WTC11 (cell line): ENCODE data around the gene DYRK3. TPM values are rescaled to one million over a fixed set of nuclear protein-coding genes. Genes with fewer than 3 reads are reported as not detected.

Source experiments
- ATAC-seq: fragments of 200-7000 bp; cut with Tn5 transposase; 2 replicates; pipeline ENCODE4 v1.10.0; 2021; ENCODE audit warnings: mild to moderate bottlenecking, moderate library complexity
- CTCF ChIA-PET: fragments of 300-600 bp; sonication (Branson Sonifier 250); formaldehyde crosslinking; loops from one replicate; lab custom pipeline; 2021; ENCODE audit warnings: antibody characterized with exemption; lab: Charles Lee
- POLR2A ChIA-PET: fragments of 350-600 bp; sonication (Branson Sonifier 250); formaldehyde crosslinking; loops from one replicate; lab custom pipeline; 2021; ENCODE audit warnings: antibody characterized with exemption; lab: Charles Lee
- DNase-seq: peaks from one replicate; pipeline ENCODE4 v3.0.0; 2021; ENCODE audit warnings: low spot score
- H3K27ac Mint-ChIP-seq: 2 replicates; pipeline ENCODE4 v1.8.0; 2021; ENCODE audit warnings: mixed read lengths
- H3K27me3 Mint-ChIP-seq: 2 replicates; pipeline ENCODE4 v1.8.0; 2021; ENCODE audit warnings: low read depth, mild to moderate bottlenecking, moderate library complexity, mixed read lengths
- H3K36me3 Mint-ChIP-seq: 2 replicates; pipeline ENCODE4 v1.8.0; 2021; ENCODE audit warnings: mixed read lengths
- H3K4me1 Mint-ChIP-seq: 2 replicates; pipeline ENCODE4 v1.8.0; 2022; ENCODE audit warnings: mixed read lengths
- H3K4me3 Mint-ChIP-seq: 2 replicates; pipeline ENCODE4 v1.8.0; 2021; ENCODE audit warnings: mild to moderate bottlenecking, moderate library complexity, mixed read lengths
- H3K9me3 Mint-ChIP-seq: 2 replicates; pipeline ENCODE4 v1.8.0; 2021; ENCODE audit warnings: mixed read lengths
- AR ChIP-seq: fragments of 250-450 bp; sonication (Bioruptor Pico); IDR thresholded peaks from 2 replicates; pipeline ENCODE4 v1.9.0; 2021; ENCODE audit warnings: mild to moderate bottlenecking
- ATF3 ChIP-seq: sonication (generic); formaldehyde crosslinking; conservative IDR thresholded peaks from 2 replicates; pipeline ENCODE4 v1.8.1; 2022; ENCODE audit warnings: mild to moderate bottlenecking, missing genetic modification reagents
- CTCF ChIP-seq: fragments of 200-600 bp; IDR thresholded peaks from 2 replicates; pipeline ENCODE4 v1.8.0; 2022; ENCODE audit warnings: antibody characterized with exemption
- E2F1 ChIP-seq: sonication (generic); formaldehyde crosslinking; IDR thresholded peaks from 2 replicates; pipeline ENCODE4 v1.8.0; 2022; ENCODE audit warnings: mild to moderate bottlenecking, missing genetic modification reagents
- E2F5 ChIP-seq: sonication (generic); formaldehyde crosslinking; IDR thresholded peaks from 2 replicates; pipeline ENCODE4 v1.8.1; 2022; ENCODE audit warnings: mild to moderate bottlenecking, moderate library complexity, missing genetic modification reagents
- ERG ChIP-seq: fragments of 250-450 bp; sonication (Bioruptor Pico); IDR thresholded peaks from 2 replicates; pipeline ENCODE4 v1.8.0; 2021; ENCODE audit warnings: mild to moderate bottlenecking
- FOXP4 ChIP-seq: sonication (generic); formaldehyde crosslinking; IDR thresholded peaks from 2 replicates; pipeline ENCODE4 v1.8.0; 2022; ENCODE audit warnings: mild to moderate bottlenecking, missing genetic modification reagents
- MXD4 ChIP-seq: fragments of 250-450 bp; sonication (Bioruptor Pico); IDR thresholded peaks from 2 replicates; pipeline ENCODE4 v1.8.0; 2021; ENCODE audit warnings: mild to moderate bottlenecking, moderate library complexity, borderline replicate concordance
- NR1H2 ChIP-seq: sonication (generic); formaldehyde crosslinking; IDR thresholded peaks from 2 replicates; pipeline ENCODE4 v1.9.0; 2021; ENCODE audit warnings: mild to moderate bottlenecking, moderate library complexity, missing genetic modification reagents
- NR3C1 ChIP-seq: sonication (generic); formaldehyde crosslinking; conservative IDR thresholded peaks from 2 replicates; pipeline ENCODE4 v1.8.1; 2023; ENCODE audit warnings: low read depth, mild to moderate bottlenecking, missing genetic modification reagents
- USF1 ChIP-seq: sonication (generic); formaldehyde crosslinking; IDR thresholded peaks from 2 replicates; pipeline ENCODE4 v1.8.0; 2022; ENCODE audit warnings: mild to moderate bottlenecking, missing genetic modification reagents
- ZNF138 ChIP-seq: sonication (generic); formaldehyde crosslinking; conservative IDR thresholded peaks from 2 replicates; pipeline ENCODE4 v1.8.1; 2022; ENCODE audit warnings: mild to moderate bottlenecking, moderate library complexity, missing genetic modification reagents
- ZNF423 ChIP-seq: fragments of 250-450 bp; sonication (Bioruptor Pico); IDR thresholded peaks from 2 replicates; pipeline ENCODE4 v2.1.2; 2022; ENCODE audit warnings: mild to moderate bottlenecking, moderate library complexity
- ZNF425 ChIP-seq: fragments of 250-450 bp; sonication (Bioruptor Pico); conservative IDR thresholded peaks from 2 replicates; pipeline ENCODE4 v1.9.0; 2021; ENCODE audit warnings: mild to moderate bottlenecking
- total RNA-seq: library from RNA; stranded (reverse); gene quantifications from 3 replicates; pipeline ENCODE4 v1.2.3, GENCODE V29; 2021

DYRK3 gene
- total RNA-seq, 1 experiment from 2014 or later, result 7.8 TPM

GRCh38 chr1:206658264-206658980 is 23.1 kb downstream of the DYRK3 start:
- TF ChIP-seq CTCF, result peak; percentile 97
- no peak for TF ChIP-seq ZNF138 (CRISPR knock-in tag)
- Mint-ChIP-seq H3K36me3 (no peaks in the 10 kb centered on the region), H3K4me3 (peak overlapping the region; percentile 58), H3K27ac (no peak overlapping the region), H3K4me1 (peaks cover 20% of the 10 kb centered on the region), H3K27me3 (peaks cover 43% of the 10 kb centered on the region), H3K9me3 (no peaks in the 10 kb centered on the region)
- ChIA-PET CTCF (interaction anchor here (0.6 to 20.5 kb wide), 26 partner anchors 9 to 254 kb away, joined by 3 to 659 read pairs (median 4); partner anchors contain the start of genes DYRK3, EIF2D and MAPKAPK2), POLR2A (interaction anchor here (1.2 to 2.4 kb wide), 2 partner anchors 23 to 91 kb away, joined by 3 to 15 read pairs; partner anchors contain the start of gene DYRK3)
- DNase-seq (peak; percentile 79), ATAC-seq (peak; percentile 91)

- Mint-ChIP-seq H3K4me3 (peak overlapping the region; percentile 58), H3K9me3 (no peaks in the 10 kb centered on the region), H3K27ac (no peak overlapping the region), H3K4me1 (peaks cover 23% of the 10 kb centered on the region), H3K27me3 (peaks cover 46% of the 10 kb centered on the region), H3K36me3 (no peaks in the 10 kb centered on the region)
- no peak for TF ChIP-seq AR (CRISPR knock-in tag)
- no peak for TF ChIP-seq USF1 (CRISPR knock-in tag)
- no peak for TF ChIP-seq NR3C1 (CRISPR knock-in tag)
- TF ChIP-seq NR1H2, result no peak
- no peak for TF ChIP-seq FOXP4
- TF ChIP-seq ATF3 (CRISPR knock-in tag), result no peak
- no peak for TF ChIP-seq ZNF423 (CRISPR knock-in tag)
- no peak for TF ChIP-seq MXD4 (CRISPR knock-in tag)
- no peak for TF ChIP-seq E2F5 (CRISPR knock-in tag)
- no peak for TF ChIP-seq ZNF425
- no peak for TF ChIP-seq E2F1 (CRISPR knock-in tag)
- no peak for TF ChIP-seq ERG (CRISPR knock-in tag)
- POLR2A ChIA-PET, result interaction anchor here (2.4 kb wide), 1 partner anchor 23 kb away, joined by 15 read pairs; the partner anchor contains the start of gene DYRK3
- no peak for ATAC-seq
- CTCF ChIA-PET, result interaction anchor here (0.6 to 20.5 kb wide), 18 partner anchors 8 to 254 kb away, joined by 3 to 659 read pairs (median 6); partner anchors contain the start of genes DYRK3, EIF2D and MAPKAPK2
- DNase-seq, result no peak
Observed at GRCh38 chr1:206658981-206659273, 23.6 kb downstream of the DYRK3 start.
